ENCODE measurements around the gene EPHB1. TPM values are rescaled to one million over a fixed set of nuclear protein-coding genes. Genes with fewer than 3 reads are reported as not detected.
"Not testable (repeated sequence)": the region's sequence is repeated elsewhere in the genome, so short reads cannot be mapped to it uniquely, and the experiment has no call there.

The EPHB1 gene
- total RNA-seq, 1 donor, result 0.36 TPM

GRCh38 chr3:135232226-135232625 lies 437.2 kb downstream of the EPHB1 start:
- Histone ChIP-seq H3K4me2 (ENCODE audit: insufficient read depth, low read length) (no peak overlapping the region), H2AFZ (ENCODE audit: low read length) (no peak overlapping the region), H3K4me3 (ENCODE audit: insufficient read depth, low read length) (no peak overlapping the region), H3K4me1 (ENCODE audit: insufficient read depth, low read length) (no peaks in the 10 kb centered on the region), H3K9me3 (ENCODE audit: low read depth, low read length) (no peaks in the 10 kb centered on the region), H3K27me3 (ENCODE audit: insufficient read depth, low read length) (no peaks in the 10 kb centered on the region), H4K20me1 (ENCODE audit: insufficient read depth, low read length) (no peaks in the 10 kb centered on the region), H3K36me3 (ENCODE audit: insufficient read depth, low read length) (no peaks in the 10 kb centered on the region), H3K27ac (ENCODE audit: low read depth, low read length) (no peak overlapping the region), H3K79me2 (ENCODE audit: insufficient read depth, low read length) (no peaks in the 10 kb centered on the region)
- no peak for DNase-seq (ENCODE audit: insufficient read length, low spot score, missing footprints)
- no peak for TF ChIP-seq CTCF (IDR thresholded peaks at IDR 0.05; ENCODE audit: extremely low read depth, low read depth, low read length)

- not testable (repeated sequence) for H3K4me1 ChIP-seq (ENCODE audit: insufficient read depth, low read length); H3K4me2 ChIP-seq (ENCODE audit: insufficient read depth, low read length); H3K9me3 ChIP-seq (ENCODE audit: low read depth, low read length); H3K79me2 ChIP-seq (ENCODE audit: insufficient read depth, low read length); DNase-seq (ENCODE audit: insufficient read length, low spot score, missing footprints); H2AFZ ChIP-seq (ENCODE audit: low read length); H4K20me1 ChIP-seq (ENCODE audit: insufficient read depth, low read length); H3K36me3 ChIP-seq (ENCODE audit: insufficient read depth, low read length); H3K27ac ChIP-seq (ENCODE audit: low read depth, low read length); H3K27me3 ChIP-seq (ENCODE audit: insufficient read depth, low read length); H3K4me3 ChIP-seq (ENCODE audit: insufficient read depth, low read length)
Observed at GRCh38 chr3:135233476-135233875, 438.4 kb downstream of the EPHB1 start.

- Histone ChIP-seq H3K27me3 (ENCODE audit: insufficient read depth, low read length) (no peaks in the 10 kb centered on the region), H2AFZ (ENCODE audit: low read length) (no peak overlapping the region)
- no peak for TF ChIP-seq CTCF (IDR thresholded peaks at IDR 0.05; ENCODE audit: extremely low read depth, low read depth, low read length)
Observed at GRCh38 chr3:135235541-135235940, 440.5 kb downstream of the EPHB1 start.

GRCh38 chr3:135237371-135238143 lies 442.5 kb downstream of the EPHB1 start:
- no peak for TF ChIP-seq CTCF (IDR thresholded peaks at IDR 0.05; ENCODE audit: extremely low read depth, low read depth, low read length)

More at GRCh38 chr3:135235541-135235940, 440.5 kb downstream of the EPHB1 start:
- DNase-seq (ENCODE audit: insufficient read length, low spot score, missing footprints), result no peak
- Histone ChIP-seq H3K36me3 (ENCODE audit: insufficient read depth, low read length) (no peaks in the 10 kb centered on the region), H4K20me1 (ENCODE audit: insufficient read depth, low read length) (no peaks in the 10 kb centered on the region), H3K4me2 (ENCODE audit: insufficient read depth, low read length) (no peak overlapping the region), H3K79me2 (ENCODE audit: insufficient read depth, low read length) (no peaks in the 10 kb centered on the region), H3K4me1 (ENCODE audit: insufficient read depth, low read length) (no peaks in the 10 kb centered on the region), H3K4me3 (ENCODE audit: insufficient read depth, low read length) (no peak overlapping the region), H3K27ac (ENCODE audit: low read depth, low read length) (no peak overlapping the region), H3K9me3 (ENCODE audit: low read depth, low read length) (no peaks in the 10 kb centered on the region)

More at GRCh38 chr3:135237371-135238143, 442.5 kb downstream of the EPHB1 start:
- Histone ChIP-seq H3K4me2 (ENCODE audit: insufficient read depth, low read length) (no peak overlapping the region), H3K4me3 (ENCODE audit: insufficient read depth, low read length) (no peak overlapping the region), H3K36me3 (ENCODE audit: insufficient read depth, low read length) (no peaks in the 10 kb centered on the region), H3K9me3 (ENCODE audit: low read depth, low read length) (no peaks in the 10 kb centered on the region), H4K20me1 (ENCODE audit: insufficient read depth, low read length) (no peaks in the 10 kb centered on the region), H2AFZ (ENCODE audit: low read length) (no peak overlapping the region), H3K27ac (ENCODE audit: low read depth, low read length) (no peak overlapping the region), H3K79me2 (ENCODE audit: insufficient read depth, low read length) (no peaks in the 10 kb centered on the region), H3K27me3 (ENCODE audit: insufficient read depth, low read length) (no peaks in the 10 kb centered on the region), H3K4me1 (ENCODE audit: insufficient read depth, low read length) (no peaks in the 10 kb centered on the region)
- DNase-seq (ENCODE audit: insufficient read length, low spot score, missing footprints), result no peak

All from osteoblast (primary cell).